GM12872 (cell line): Measurements from ENCODE around the gene LMNTD1.

Experiments used
- CTCF ChIP-seq: IDR thresholded peaks from 3 replicates; pipeline ENCODE4 v1.5.1; 2011; ENCODE audit warnings: low read depth, mild to moderate bottlenecking, low read length, moderate library complexity; ENCODE audit not compliant: insufficient read depth

The LMNTD1 gene

GRCh38 chr12:25518512-25518911 lies 34.6 kb downstream of the LMNTD1 start:
- no peak for TF ChIP-seq CTCF

GRCh38 chr12:25504744-25505143 lies 48.3 kb downstream of the LMNTD1 start:
- TF ChIP-seq CTCF = no peak

- TF ChIP-seq CTCF = no peak
Observed at GRCh38 chr12:25503666-25504065, 49.4 kb downstream of the LMNTD1 start.

- no peak for TF ChIP-seq CTCF
Observed at GRCh38 chr12:25502596-25502995, 50.5 kb downstream of the LMNTD1 start.

- no peak for TF ChIP-seq CTCF
Observed at GRCh38 chr12:25502118-25502517, 51.0 kb downstream of the LMNTD1 start.

GRCh38 chr12:25501549-25501948 lies 51.5 kb downstream of the LMNTD1 start:
- no peak for TF ChIP-seq CTCF

GRCh38 chr12:25500651-25501050 lies 52.4 kb downstream of the LMNTD1 start:
- no peak for TF ChIP-seq CTCF

GRCh38 chr12:25497021-25497420 lies 56.1 kb downstream of the LMNTD1 start:
- no peak for TF ChIP-seq CTCF
